ENCODE results near the gene KCNK10.

The KCNK10 gene

GRCh38 chr14:88163731-88164255 is 159.3 kb downstream of the KCNK10 start:
- no peak overlapping the region for H3K4me3 ChIP-seq (ENCODE audit: low read length in 2 of 2)
- no peaks in the 10 kb centered on the region for H3K9me3 ChIP-seq (ENCODE audit: control insufficient read depth in 2 of 2, low read length in 2 of 2)
- no peaks in the 10 kb centered on the region for H3K36me3 ChIP-seq (ENCODE audit: control insufficient read depth in 2 of 2, insufficient read depth in 2 of 2, low read length in 2 of 2)
- H3K27me3 ChIP-seq (ENCODE audit: control insufficient read depth in 1 of 2, insufficient read depth in 2 of 2, low read length in 2 of 2) = peaks cover 0 to 3% of the 10 kb centered on the region in 2 donors
- no peak overlapping the region for H3K27ac ChIP-seq (ENCODE audit: low read length)
- H3K4me1 ChIP-seq (ENCODE audit: control insufficient read depth, insufficient read depth, low read length) = no peaks in the 10 kb centered on the region
- no peak overlapping the region for H3K9ac ChIP-seq (ENCODE audit: low read length in 2 of 2)

GRCh38 chr14:88156127-88156526 is 166.9 kb downstream of the KCNK10 start:
- H3K36me3 ChIP-seq (ENCODE audit: control insufficient read depth in 2 of 2, insufficient read depth in 2 of 2, low read length in 2 of 2) = no peaks in the 10 kb centered on the region
- no peaks in the 10 kb centered on the region for H3K4me1 ChIP-seq (ENCODE audit: control insufficient read depth, insufficient read depth, low read length)
- no peak overlapping the region for H3K9ac ChIP-seq (ENCODE audit: low read length in 2 of 2)
- peaks cover 0 to 3% of the 10 kb centered on the region in 2 donors for H3K27me3 ChIP-seq (ENCODE audit: control insufficient read depth in 1 of 2, insufficient read depth in 2 of 2, low read length in 2 of 2)
- H3K4me3 ChIP-seq (ENCODE audit: low read length in 2 of 2) = no peak overlapping the region
- no peaks in the 10 kb centered on the region for H3K9me3 ChIP-seq (ENCODE audit: control insufficient read depth in 2 of 2, low read length in 2 of 2)
- H3K27ac ChIP-seq (ENCODE audit: low read length) = no peak overlapping the region

- H3K9ac ChIP-seq (ENCODE audit: low read length in 2 of 2) = no peak overlapping the region
- H3K27me3 ChIP-seq (ENCODE audit: control insufficient read depth in 1 of 2, insufficient read depth in 2 of 2, low read length in 2 of 2) = no peaks in the 10 kb centered on the region
- no peaks in the 10 kb centered on the region for H3K4me1 ChIP-seq (ENCODE audit: control insufficient read depth, insufficient read depth, low read length)
- no peak overlapping the region for H3K4me3 ChIP-seq (ENCODE audit: low read length in 2 of 2)
- no peaks in the 10 kb centered on the region for H3K36me3 ChIP-seq (ENCODE audit: control insufficient read depth in 2 of 2, insufficient read depth in 2 of 2, low read length in 2 of 2)
- no peaks in the 10 kb centered on the region for H3K9me3 ChIP-seq (ENCODE audit: control insufficient read depth in 2 of 2, low read length in 2 of 2)
- no peak overlapping the region for H3K27ac ChIP-seq (ENCODE audit: low read length)
Observed at GRCh38 chr14:88154926-88155325, 168.1 kb downstream of the KCNK10 start.

GRCh38 chr14:88154321-88154720 is 168.7 kb downstream of the KCNK10 start:
- Histone ChIP-seq H3K4me3 (ENCODE audit: low read length in 2 of 2) (no peak overlapping the region), H3K4me1 (ENCODE audit: control insufficient read depth, insufficient read depth, low read length) (no peaks in the 10 kb centered on the region), H3K9ac (ENCODE audit: low read length in 2 of 2) (no peak overlapping the region), H3K36me3 (ENCODE audit: control insufficient read depth in 2 of 2, insufficient read depth in 2 of 2, low read length in 2 of 2) (no peaks in the 10 kb centered on the region), H3K27ac (ENCODE audit: low read length) (no peak overlapping the region), H3K9me3 (ENCODE audit: control insufficient read depth in 2 of 2, low read length in 2 of 2) (no peaks in the 10 kb centered on the region), H3K27me3 (ENCODE audit: control insufficient read depth in 1 of 2, insufficient read depth in 2 of 2, low read length in 2 of 2) (no peaks in the 10 kb centered on the region)

- Histone ChIP-seq H3K36me3 (ENCODE audit: control insufficient read depth in 2 of 2, insufficient read depth in 2 of 2, low read length in 2 of 2) (no peaks in the 10 kb centered on the region), H3K27ac (ENCODE audit: low read length) (no peak overlapping the region), H3K9me3 (ENCODE audit: control insufficient read depth in 2 of 2, low read length in 2 of 2) (no peaks in the 10 kb centered on the region), H3K9ac (ENCODE audit: low read length in 2 of 2) (no peak overlapping the region), H3K27me3 (ENCODE audit: control insufficient read depth in 1 of 2, insufficient read depth in 2 of 2, low read length in 2 of 2) (no peaks in the 10 kb centered on the region), H3K4me3 (ENCODE audit: low read length in 2 of 2) (no peak overlapping the region), H3K4me1 (ENCODE audit: control insufficient read depth, insufficient read depth, low read length) (no peaks in the 10 kb centered on the region)
Observed at GRCh38 chr14:88146881-88147649, 176.0 kb downstream of the KCNK10 start.

GRCh38 chr14:88143810-88144209 is 179.3 kb downstream of the KCNK10 start:
- no peak overlapping the region for H3K4me3 ChIP-seq (ENCODE audit: low read length in 2 of 2)
- no peaks in the 10 kb centered on the region for H3K36me3 ChIP-seq (ENCODE audit: control insufficient read depth in 2 of 2, insufficient read depth in 2 of 2, low read length in 2 of 2)
- H3K9me3 ChIP-seq (ENCODE audit: control insufficient read depth in 2 of 2, low read length in 2 of 2) = no peaks in the 10 kb centered on the region
- H3K27ac ChIP-seq (ENCODE audit: low read length) = no peak overlapping the region
- H3K9ac ChIP-seq (ENCODE audit: low read length in 2 of 2) = no peak overlapping the region
- peaks cover 0 to 2% of the 10 kb centered on the region in 2 donors for H3K27me3 ChIP-seq (ENCODE audit: control insufficient read depth in 1 of 2, insufficient read depth in 2 of 2, low read length in 2 of 2)
- H3K4me1 ChIP-seq (ENCODE audit: control insufficient read depth, insufficient read depth, low read length) = no peaks in the 10 kb centered on the region

DNA sequence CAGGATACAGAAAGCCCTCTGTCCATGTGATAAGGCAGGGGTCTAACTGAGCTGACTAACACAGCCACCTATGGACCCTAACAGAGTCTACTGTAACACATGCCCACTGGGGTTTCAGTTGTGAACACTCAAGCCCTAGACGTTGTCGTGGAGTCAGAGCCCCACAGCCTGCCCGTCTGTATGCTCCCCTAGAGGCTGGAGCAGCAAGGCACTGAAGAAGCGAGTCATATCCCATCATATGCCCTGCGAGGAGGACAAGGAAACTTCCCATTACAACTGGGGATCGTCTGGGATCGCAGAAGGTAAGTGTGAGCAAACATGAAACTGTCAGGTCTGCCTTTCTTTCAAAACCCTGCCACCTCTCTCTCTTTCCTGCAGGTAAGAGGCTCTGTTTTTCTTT is 180.1 kb downstream of the KCNK10 start:
- Histone ChIP-seq H3K4me3 (ENCODE audit: low read length in 2 of 2) (no peak overlapping the region), H3K27ac (ENCODE audit: low read length) (no peak overlapping the region), H3K4me1 (ENCODE audit: control insufficient read depth, insufficient read depth, low read length) (no peaks in the 10 kb centered on the region), H3K36me3 (ENCODE audit: control insufficient read depth in 2 of 2, insufficient read depth in 2 of 2, low read length in 2 of 2) (no peaks in the 10 kb centered on the region), H3K9ac (ENCODE audit: low read length in 2 of 2) (no peak overlapping the region), H3K9me3 (ENCODE audit: control insufficient read depth in 2 of 2, low read length in 2 of 2) (no peaks in the 10 kb centered on the region), H3K27me3 (ENCODE audit: control insufficient read depth in 1 of 2, insufficient read depth in 2 of 2, low read length in 2 of 2) (peaks cover 0 to 2% of the 10 kb centered on the region in 2 donors)

- Histone ChIP-seq H3K9me3 (ENCODE audit: control insufficient read depth in 2 of 2, low read length in 2 of 2) (no peaks in the 10 kb centered on the region), H3K9ac (ENCODE audit: low read length in 2 of 2) (no peak overlapping the region), H3K27me3 (ENCODE audit: control insufficient read depth in 1 of 2, insufficient read depth in 2 of 2, low read length in 2 of 2) (peaks cover 0 to 2% of the 10 kb centered on the region in 2 donors)
Observed at GRCh38 chr14:88140874-88141273, 182.2 kb downstream of the KCNK10 start.

DNA sequence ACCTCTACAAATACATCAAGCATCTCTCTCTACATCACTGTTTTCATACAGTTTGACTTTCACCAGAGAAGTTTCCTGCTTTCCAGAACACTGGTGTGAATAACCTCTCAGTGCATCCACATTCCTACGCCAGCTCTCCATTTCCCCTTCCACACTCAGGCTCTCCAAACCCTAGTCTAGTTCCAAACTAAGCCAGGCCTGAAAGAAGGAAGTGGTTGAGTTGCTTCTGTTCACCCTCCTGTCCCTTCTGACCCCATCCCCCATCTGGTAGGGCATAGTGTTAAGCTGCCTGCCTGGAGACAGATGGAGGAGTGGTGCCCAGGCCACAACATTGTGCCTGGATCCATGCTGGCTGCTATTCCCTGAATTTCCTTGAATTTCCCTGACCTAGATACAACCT is 185.7 kb downstream of the KCNK10 start:
- Histone ChIP-seq H3K4me1 (ENCODE audit: control insufficient read depth, insufficient read depth, low read length) (no peaks in the 10 kb centered on the region), H3K9me3 (ENCODE audit: control insufficient read depth in 2 of 2, low read length in 2 of 2) (peaks cover 0 to 6% of the 10 kb centered on the region in 2 donors), H3K4me3 (ENCODE audit: low read length in 2 of 2) (no peak overlapping the region), H3K27ac (ENCODE audit: low read length) (no peak overlapping the region), H3K27me3 (ENCODE audit: control insufficient read depth in 1 of 2, insufficient read depth in 2 of 2, low read length in 2 of 2) (peaks cover 0 to 2% of the 10 kb centered on the region in 2 donors), H3K36me3 (ENCODE audit: control insufficient read depth in 2 of 2, insufficient read depth in 2 of 2, low read length in 2 of 2) (no peaks in the 10 kb centered on the region), H3K9ac (ENCODE audit: low read length in 2 of 2) (no peak overlapping the region)

More at GRCh38 chr14:88140874-88141273, 182.2 kb downstream of the KCNK10 start:
- Histone ChIP-seq H3K27ac (ENCODE audit: low read length) (no peak overlapping the region), H3K4me3 (ENCODE audit: low read length in 2 of 2) (no peak overlapping the region), H3K4me1 (ENCODE audit: control insufficient read depth, insufficient read depth, low read length) (no peaks in the 10 kb centered on the region), H3K36me3 (ENCODE audit: control insufficient read depth in 2 of 2, insufficient read depth in 2 of 2, low read length in 2 of 2) (no peaks in the 10 kb centered on the region)

Data from stomach smooth muscle (tissue), 2 donors.